GM18870 (cell line): ENCODE results near the gene NEMP1.
"Not testable (repeated sequence)": the region's sequence is repeated elsewhere in the genome, so short reads cannot be mapped to it uniquely, and the experiment has no call there.

Source experiments
- ATAC-seq: cut with Tn5 transposase; IDR thresholded peaks from one replicate; pipeline ENCODE4 v1.9.1; 2021; ENCODE audit warnings: moderate library complexity; ENCODE audit not compliant: unreplicated experiment

NEMP1 gene

DNA sequence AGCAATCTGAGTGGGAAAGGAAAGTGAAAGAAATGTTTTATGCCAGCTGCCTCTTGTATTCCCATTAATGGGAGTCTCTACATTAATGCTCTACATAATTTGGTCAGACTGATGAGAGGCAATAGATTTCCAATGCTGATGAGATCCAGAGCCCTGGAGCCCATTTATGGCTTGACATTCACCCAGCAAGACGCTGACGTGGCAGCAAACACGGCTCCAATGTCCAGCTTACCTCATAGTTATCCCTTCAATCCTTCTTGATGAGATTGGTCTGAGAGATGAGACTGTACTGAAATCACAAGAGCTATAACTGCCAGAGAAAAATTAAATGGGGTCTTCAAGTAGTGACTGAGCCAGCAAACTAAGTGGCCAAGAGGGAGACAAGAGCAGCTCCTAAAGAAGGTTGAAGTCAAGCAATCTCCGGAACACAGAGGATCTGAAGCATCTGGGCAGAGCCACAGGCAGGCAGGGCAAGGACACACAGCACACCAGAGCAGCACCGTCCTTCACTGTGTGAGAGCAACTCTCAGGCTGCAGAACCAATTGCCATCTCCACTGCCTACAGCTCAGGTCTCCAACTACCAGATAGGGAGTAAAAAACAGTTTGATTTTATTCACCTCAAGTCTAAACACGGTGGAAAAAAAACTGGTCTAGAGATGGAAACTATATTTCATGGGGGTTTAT lies 21.4 kb downstream of the NEMP1 start:
- no peak for ATAC-seq

DNA sequence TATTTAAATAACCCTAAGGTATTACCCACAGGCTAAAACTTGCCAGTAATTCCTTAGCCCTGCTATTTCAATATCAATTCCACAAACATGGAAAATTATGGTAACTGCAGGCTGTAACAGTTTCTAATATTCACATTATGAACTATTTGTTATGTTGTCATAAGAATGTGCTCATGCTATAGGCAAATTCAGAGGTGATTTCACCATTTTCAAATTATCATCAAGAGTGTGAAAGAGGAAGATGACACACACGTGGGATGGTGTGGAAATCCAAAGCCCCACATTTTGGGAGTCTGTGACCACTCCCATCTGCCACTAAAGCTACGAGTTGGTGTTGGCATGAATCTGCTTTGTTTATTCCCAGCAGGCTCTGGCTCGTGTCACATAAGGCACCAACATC lies 22.8 kb downstream of the NEMP1 start:
- no peak for ATAC-seq

- ATAC-seq: not testable (repeated sequence)
Observed at GRCh38 chr12:57053901-57054300, 24.7 kb downstream of the NEMP1 start.

DNA sequence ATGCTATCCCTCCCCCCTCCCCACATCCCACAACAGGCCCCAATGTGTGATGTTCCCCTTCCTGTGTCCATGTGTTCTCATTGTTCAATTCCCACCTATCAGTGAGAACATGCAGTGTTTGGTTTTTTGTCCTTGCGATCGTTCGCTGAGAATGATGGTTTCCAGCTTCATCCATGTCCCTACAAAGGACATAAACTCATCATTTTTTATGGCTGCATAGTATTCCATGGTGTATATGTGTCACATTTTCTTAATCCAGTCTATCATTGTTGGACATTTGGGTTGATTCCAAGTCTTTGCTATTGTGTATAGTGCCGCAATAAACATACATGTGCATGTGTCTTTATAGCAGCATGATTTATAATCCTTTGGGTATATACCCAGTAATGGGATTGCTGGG lies 25.4 kb downstream of the NEMP1 start:
- not testable (repeated sequence) for ATAC-seq

DNA sequence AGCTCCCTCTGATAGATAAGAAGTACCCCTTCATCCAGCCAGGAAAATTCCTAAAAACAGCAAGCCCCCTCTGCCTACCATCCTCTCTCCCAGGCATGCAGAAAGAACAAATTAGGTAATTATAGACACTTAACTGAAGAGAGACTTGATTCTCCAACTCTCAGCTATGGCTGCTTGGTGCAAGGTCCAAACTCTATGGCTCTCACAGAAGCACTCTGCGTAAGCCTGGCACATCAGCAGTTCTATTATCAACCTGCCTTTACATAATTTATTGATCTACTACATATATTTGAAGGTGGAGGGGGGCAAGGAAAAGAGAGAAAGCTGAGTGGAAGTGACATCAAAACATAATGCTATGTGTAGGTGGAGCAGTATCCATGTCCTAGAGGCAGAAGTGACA lies 27.6 kb downstream of the NEMP1 start:
- no peak for ATAC-seq

DNA sequence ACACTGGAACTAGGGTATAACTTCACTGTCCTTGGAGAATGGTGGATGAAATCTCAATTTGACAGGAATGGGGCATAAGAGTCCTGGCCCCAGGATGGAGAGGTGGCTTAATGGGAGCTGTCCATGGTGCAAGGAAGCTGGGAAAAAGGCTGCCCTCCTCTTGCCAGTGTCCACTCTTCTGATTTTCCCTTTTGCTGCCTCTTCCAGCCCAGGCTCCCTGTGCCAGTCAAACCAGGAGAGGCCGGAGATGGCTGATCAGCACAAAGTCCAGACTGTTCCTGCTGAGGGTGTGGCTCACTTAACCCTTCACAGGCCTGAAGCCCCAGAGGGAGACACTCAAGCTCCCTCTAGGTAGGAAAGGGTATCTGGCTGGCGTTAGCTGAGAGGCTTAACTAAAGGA lies 28.7 kb downstream of the NEMP1 start, which contains the start of gene MYO1A:
TSS of gene MYO1A (minus strand) at position 240 of the 400 bp plus-strand sequence. CDS start 1,806 bp downstream, outside the sequence.
- ATAC-seq: no peak

GRCh38 chr12:57049119-57049446 lies 29.5 kb downstream of the NEMP1 start:
- ATAC-seq: no peak

DNA sequence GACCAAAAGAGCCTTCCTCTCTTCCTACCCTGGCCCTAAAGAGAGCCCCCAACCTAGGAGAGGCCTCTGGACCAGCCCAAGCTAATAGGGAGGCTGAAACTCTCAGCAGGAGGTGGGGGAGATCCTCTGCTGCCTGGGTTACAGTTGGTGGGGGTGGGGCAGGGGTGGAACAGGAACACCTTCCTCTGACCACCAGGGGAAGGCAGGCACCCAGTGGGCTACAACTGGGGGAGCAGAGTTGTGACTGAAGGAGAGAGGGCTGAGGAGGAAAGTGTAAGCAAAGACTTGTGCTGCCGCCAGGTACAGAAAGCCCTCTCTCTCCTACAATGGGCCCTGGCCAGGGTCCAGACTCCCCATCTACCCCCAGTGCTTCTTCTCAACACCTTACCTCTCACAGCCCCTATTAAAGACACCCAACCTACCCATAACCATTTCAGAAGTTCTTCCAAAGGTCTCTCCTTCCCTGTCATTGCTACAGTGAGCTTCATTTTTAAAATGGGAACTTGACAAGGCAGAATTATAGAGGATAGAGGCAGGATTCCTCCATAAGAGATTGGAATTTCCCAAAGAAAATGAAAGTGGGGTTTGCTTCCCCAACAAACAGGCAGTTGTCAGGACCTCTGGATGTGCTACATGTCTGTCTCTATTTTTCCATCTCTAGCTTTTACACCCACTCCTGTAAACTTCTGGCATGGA lies 30.0 kb downstream of the NEMP1 start:
- no peak for ATAC-seq

DNA sequence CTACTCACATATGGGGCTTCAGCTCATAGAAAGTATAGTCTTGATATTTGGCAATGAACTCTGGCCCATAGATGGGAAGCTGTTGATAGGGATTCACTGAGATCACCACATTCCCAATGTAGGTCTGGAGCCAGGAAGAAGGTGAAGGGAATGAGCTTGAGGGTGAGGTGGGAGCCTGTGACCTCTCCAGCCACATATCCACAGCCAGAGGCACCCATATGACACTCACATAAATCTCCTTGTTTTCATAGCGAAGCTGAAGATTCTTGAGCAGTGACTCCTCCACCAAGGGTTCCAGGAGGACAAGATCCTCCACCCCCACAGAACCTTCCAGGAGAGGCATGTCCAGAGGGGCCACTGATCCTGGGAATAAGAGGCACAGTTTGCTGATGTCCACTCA lies 30.6 kb downstream of the NEMP1 start:
- ATAC-seq: no peak

GRCh38 chr12:57046947-57047890 lies 31.4 kb downstream of the NEMP1 start:
- ATAC-seq: no peak

DNA sequence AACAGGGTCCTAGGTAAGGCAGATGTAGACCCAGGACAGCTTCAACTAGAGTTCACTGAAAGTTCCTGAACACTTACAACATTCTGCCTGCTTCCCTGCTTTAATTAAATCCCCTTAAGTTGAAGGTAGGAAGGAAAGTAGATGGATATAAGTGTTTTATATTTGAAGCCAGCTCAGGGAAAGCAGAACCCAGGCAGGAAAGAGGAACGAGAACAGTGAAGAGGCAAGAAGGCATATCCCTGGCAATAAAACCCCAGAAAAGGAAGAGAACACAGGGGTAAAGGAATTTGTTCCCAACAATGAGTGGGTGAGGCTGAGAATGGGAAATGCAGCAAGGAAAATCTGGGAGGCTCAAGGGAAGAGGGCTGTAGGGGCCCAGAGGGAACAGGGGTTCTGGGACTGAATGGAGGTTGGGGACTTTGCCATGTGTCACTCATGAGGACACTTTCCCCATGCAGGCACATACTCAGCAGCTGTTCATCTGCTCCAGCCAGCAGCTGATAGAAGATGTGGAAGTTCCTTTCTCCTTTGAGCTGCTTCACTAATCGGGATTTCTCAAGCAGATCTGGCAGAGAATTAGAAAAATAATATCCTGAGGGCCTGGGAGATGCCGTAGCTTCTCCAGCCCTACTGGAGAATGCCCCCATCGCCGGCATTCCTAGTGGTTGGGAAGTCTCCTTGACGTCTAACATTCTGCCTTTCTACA lies 32.4 kb downstream of the NEMP1 start:
- ATAC-seq: no peak

GRCh38 chr12:57044889-57045288 lies 33.7 kb downstream of the NEMP1 start:
- ATAC-seq: no peak

- ATAC-seq: no peak
Observed at GRCh38 chr12:57044468-57044867, 34.1 kb downstream of the NEMP1 start.

- no peak for ATAC-seq
Observed at GRCh38 chr12:57042695-57043094, 35.9 kb downstream of the NEMP1 start.

GRCh38 chr12:57040750-57041149 lies 37.8 kb downstream of the NEMP1 start:
- no peak for ATAC-seq

- ATAC-seq: no peak
Observed at GRCh38 chr12:57040211-57040610, 38.4 kb downstream of the NEMP1 start.

- no peak for ATAC-seq
Observed at GRCh38 chr12:57039016-57039798, 39.4 kb downstream of the NEMP1 start.

GRCh38 chr12:57037264-57037663 lies 41.3 kb downstream of the NEMP1 start:
- no peak for ATAC-seq

- no peak for ATAC-seq
Observed at GRCh38 chr12:57033431-57033830, 45.2 kb downstream of the NEMP1 start.

DNA sequence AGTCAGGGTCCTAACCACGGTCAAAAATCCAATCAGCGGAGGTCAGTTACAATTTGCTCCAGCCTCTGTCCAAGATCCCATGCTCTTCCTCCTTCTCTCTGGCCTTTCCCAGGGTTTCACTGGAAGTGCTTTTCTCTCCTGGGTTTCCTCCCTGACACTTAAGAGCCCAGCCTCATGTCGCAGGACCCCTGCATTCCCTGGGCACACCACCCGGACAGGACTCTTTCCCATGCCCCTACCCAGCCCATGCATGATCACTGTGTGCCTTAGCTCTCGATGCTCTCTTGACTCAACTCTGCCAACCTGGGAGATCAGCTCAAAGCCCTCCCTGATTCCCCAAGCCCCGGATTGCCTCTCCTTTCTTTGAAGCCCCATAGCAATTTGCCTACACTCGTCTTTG lies 46.8 kb downstream of the NEMP1 start:
- ATAC-seq: no peak
